Cardiac muscle cell (in vitro differentiated cells and primary cell): Measurements from ENCODE around the gene SAMD4A. TPM values are rescaled to one million over a fixed set of nuclear protein-coding genes. Genes with fewer than 3 reads are reported as not detected.

Source experiments
- DNase-seq, 2 donors: peaks; one replicate each; pipeline versions ENCODE4 v3.0.0 to v3.0.0-alpha.2; 2010 to 2017; ENCODE audit warnings: low read depth in 1 of 2, low spot score in 1 of 2
- H3K27ac ChIP-seq: fragments of 200-600 bp; sonication (generic); 2 replicates; pipeline ENCODE4 v1.5.1; 2016
- H3K27me3 ChIP-seq: fragments of 200-600 bp; sonication (generic); 2 replicates; pipeline ENCODE4 v1.6.0; 2016; ENCODE audit warnings: control low read depth
- H3K36me3 ChIP-seq: fragments of 200-600 bp; sonication (generic); 2 replicates; pipeline ENCODE4 v1.5.1; 2016; ENCODE audit warnings: control low read depth
- H3K4me1 ChIP-seq: fragments of 200-600 bp; sonication (generic); 2 replicates; pipeline ENCODE4 v1.8.1; 2017; ENCODE audit warnings: low read depth, mild to moderate bottlenecking, mixed run types
- H3K4me3 ChIP-seq: fragments of 200-600 bp; sonication (generic); 2 replicates; pipeline ENCODE4 v1.5.1; 2016; ENCODE audit warnings: mild to moderate bottlenecking
- H3K9me3 ChIP-seq: fragments of 200-600 bp; sonication (generic); 2 replicates; pipeline ENCODE4 v1.5.1; 2017; ENCODE audit warnings: low read depth, mild to moderate bottlenecking, control low read depth
- polyA plus RNA-seq: library from polyadenylated mRNA; unstranded; fragments of >200 nt; fragmentation: Nextera tagmentation; extraction: Ambion mirVana; gene quantifications from 2 replicates; pipeline ENCODE4 v1.2.1, GENCODE V29; 2016
- total RNA-seq: library from RNA; depleted of rRNA; stranded (reverse); fragments of >200 nt; gene quantifications from 2 replicates; pipeline ENCODE4 v1.2.3, GENCODE V29; 2016
- TF ChIP-seq, protein P1 (sequence below): IDR thresholded peaks from 2 replicates; pipeline ENCODE4 v1.5.1; 2012; ENCODE audit warnings: low read depth, mild to moderate bottlenecking, low read length

SAMD4A gene
- total and polyA plus RNA-seq, 2 experiments from 2014 or later, result 14.4 to 60.4 TPM

DNA sequence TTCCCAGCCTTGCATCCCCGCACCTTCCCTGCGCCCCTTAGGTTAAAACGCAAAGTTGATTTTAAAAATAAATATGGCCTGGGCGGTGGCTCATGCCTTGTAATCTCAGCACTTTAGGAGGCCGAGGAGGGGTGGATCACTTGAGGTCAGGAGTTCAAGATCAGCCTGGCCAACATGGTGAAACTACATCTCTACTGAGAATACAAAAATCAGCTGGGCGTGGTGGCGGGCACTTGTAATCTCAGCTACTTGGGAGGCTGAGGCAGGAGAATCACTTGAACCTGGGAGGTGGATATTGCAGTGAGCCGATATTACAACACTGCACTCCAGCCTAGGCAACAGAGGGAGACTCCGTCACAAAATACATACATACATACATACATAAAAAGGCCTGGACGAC is 239.7 kb downstream of the SAMD4A start:
- H3K4me3 ChIP-seq, result no peak overlapping the region
- H3K27me3 ChIP-seq, result no peaks in the 10 kb centered on the region
- no peak for DNase-seq
- no peaks in the 10 kb centered on the region for H3K36me3 ChIP-seq
- TF ChIP-seq, protein P1, sequence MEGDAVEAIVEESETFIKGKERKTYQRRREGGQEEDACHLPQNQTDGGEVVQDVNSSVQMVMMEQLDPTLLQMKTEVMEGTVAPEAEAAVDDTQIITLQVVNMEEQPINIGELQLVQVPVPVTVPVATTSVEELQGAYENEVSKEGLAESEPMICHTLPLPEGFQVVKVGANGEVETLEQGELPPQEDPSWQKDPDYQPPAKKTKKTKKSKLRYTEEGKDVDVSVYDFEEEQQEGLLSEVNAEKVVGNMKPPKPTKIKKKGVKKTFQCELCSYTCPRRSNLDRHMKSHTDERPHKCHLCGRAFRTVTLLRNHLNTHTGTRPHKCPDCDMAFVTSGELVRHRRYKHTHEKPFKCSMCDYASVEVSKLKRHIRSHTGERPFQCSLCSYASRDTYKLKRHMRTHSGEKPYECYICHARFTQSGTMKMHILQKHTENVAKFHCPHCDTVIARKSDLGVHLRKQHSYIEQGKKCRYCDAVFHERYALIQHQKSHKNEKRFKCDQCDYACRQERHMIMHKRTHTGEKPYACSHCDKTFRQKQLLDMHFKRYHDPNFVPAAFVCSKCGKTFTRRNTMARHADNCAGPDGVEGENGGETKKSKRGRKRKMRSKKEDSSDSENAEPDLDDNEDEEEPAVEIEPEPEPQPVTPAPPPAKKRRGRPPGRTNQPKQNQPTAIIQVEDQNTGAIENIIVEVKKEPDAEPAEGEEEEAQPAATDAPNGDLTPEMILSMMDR, result no peak
- H3K9me3 ChIP-seq, result no peaks in the 10 kb centered on the region
- H3K27ac ChIP-seq, result no peak overlapping the region
- no peaks in the 10 kb centered on the region for H3K4me1 ChIP-seq

- Histone ChIP-seq H3K36me3 (no peaks in the 10 kb centered on the region), H3K4me3 (no peak overlapping the region), H3K4me1 (no peaks in the 10 kb centered on the region), H3K9me3 (no peaks in the 10 kb centered on the region), H3K27me3 (no peaks in the 10 kb centered on the region), H3K27ac (no peak overlapping the region)
- peak in 1 of 2 donors; percentile 29 for DNase-seq
- TF ChIP-seq, protein P1, result no peak
Observed at GRCh38 chr14:54807428-54807827, 240.5 kb downstream of the SAMD4A start.

DNA sequence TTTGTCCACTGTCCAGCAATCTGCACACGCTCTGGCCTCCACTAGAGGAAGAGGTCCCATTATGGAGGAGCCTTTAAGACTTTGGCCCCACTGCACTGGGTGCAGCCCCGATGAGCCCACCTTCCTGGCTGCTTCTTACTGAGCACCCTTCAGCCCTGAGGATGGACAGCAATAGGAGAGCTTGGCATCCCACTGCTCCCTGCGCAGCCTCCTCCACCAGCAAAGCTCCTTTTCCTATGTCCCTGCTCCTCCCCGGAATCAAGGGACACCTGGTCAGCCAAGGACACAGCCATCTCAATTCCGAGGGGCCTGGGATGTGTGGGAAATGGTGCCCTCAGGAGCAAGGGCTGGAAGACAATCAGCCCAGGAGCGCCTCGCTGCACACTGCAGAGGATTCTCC is 241.0 kb downstream of the SAMD4A start:
- H3K27me3 ChIP-seq, result no peaks in the 10 kb centered on the region
- no peaks in the 10 kb centered on the region for H3K9me3 ChIP-seq
- TF ChIP-seq, protein P1, result no peak
- H3K4me1 ChIP-seq, result no peaks in the 10 kb centered on the region
- no peak for DNase-seq
- no peak overlapping the region for H3K4me3 ChIP-seq
- no peak overlapping the region for H3K27ac ChIP-seq
- no peaks in the 10 kb centered on the region for H3K36me3 ChIP-seq

DNA sequence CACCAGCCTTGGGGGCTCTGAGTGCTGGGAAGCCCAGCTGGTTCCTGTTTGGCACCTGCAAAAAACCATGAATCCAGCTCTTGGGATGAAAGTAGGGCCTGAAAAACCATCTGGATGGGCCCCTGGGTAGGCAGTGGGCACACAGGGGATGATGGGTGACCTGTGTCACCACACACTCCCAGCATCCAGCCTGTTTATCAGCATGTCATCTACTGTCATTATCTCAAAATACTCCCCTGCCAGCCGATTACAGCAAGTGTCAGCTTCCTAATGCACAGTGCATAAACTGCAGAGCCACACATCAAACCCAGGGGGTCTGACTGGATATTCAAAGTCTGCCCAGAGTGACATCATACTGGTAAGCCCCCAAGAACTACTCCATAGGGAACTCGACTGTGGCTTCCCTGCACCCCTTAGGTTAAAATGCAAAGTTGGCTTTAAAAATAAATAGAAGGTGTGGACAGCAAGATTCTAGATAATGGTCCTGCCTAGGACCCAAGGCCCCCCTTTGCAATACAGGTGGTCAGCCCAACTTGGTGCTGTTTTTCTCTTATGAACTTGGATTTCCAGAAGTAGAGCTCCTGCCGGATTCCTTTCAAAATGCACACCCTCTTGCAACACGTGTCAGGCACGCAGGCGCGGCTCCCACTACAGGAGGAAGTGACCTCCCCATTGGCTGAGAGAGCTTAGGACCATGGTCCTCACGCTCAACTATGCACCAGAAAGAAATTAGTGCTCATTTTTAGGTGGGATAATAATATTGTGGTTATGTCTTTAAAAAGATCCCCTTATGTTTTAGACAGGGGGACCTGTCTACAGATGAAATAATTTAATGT is 241.6 kb downstream of the SAMD4A start:
- DNase-seq, result no peak
- no peaks in the 10 kb centered on the region for H3K9me3 ChIP-seq
- no peaks in the 10 kb centered on the region for H3K27me3 ChIP-seq
- H3K27ac ChIP-seq, result no peak overlapping the region
- no peaks in the 10 kb centered on the region for H3K4me1 ChIP-seq
- H3K4me3 ChIP-seq, result no peak overlapping the region
- TF ChIP-seq, protein P1, result no peak
- no peaks in the 10 kb centered on the region for H3K36me3 ChIP-seq

DNA sequence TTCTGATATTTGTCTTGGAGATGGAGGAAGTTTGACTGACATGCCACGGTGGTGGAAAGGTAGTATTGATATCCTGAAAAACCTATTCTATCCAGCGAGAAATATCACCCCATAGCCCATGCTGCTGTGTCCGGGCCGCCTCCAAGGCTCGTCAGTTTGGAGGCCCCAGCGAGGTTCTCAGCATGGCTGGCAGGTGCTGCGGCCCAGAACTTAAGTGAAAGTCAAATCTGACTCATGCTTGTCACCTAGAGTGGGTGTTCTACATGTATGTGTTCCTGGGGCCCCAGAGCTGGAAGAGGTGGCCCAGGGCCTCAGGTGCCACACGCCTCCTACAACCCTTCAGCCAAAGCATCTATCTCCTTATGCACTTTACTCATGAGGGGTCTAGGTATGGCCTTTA is 242.8 kb downstream of the SAMD4A start:
- Histone ChIP-seq H3K27me3 (no peaks in the 10 kb centered on the region), H3K27ac (no peak overlapping the region), H3K36me3 (no peaks in the 10 kb centered on the region), H3K4me3 (no peak overlapping the region), H3K9me3 (no peaks in the 10 kb centered on the region), H3K4me1 (no peaks in the 10 kb centered on the region)
- no peak for DNase-seq
- TF ChIP-seq, protein P1, result no peak
